ENCODE data around the gene ABCA1.

GRCh38 chr9:104780796-104781395 lies 147.1 kb downstream of the ABCA1 start:
- TF ChIP-seq CTCF (optimal IDR thresholded peaks at IDR 0.05 in 1 of 3, IDR thresholded peaks at IDR 0.05 in 1 of 3, conservative IDR thresholded peaks at IDR 0.05 in 1 of 3; ENCODE audit: extremely low read depth in 1 of 3, insufficient read depth in 2 of 3, low read length in 3 of 3), result peak in 1 of 3 experiments; percentile 6
- no peak for TF ChIP-seq EZH2 (IDR thresholded peaks at IDR 0.05; ENCODE audit: low read length)

Data from keratinocyte (primary cell).